Coronary artery (tissue), 2 donors: ENCODE measurements around the gene SLC38A7.
"Not testable (repeated sequence)": the region's sequence is repeated elsewhere in the genome, so short reads cannot be mapped to it uniquely, and the experiment has no call there.

Experiments used
- DNase-seq: peaks from one replicate; pipeline ENCODE4 v3.0.0-alpha.2; 2017; ENCODE audit warnings: low spot score
- H3K27ac ChIP-seq, 2 donors: fragments of 200-600 bp; sonication (generic); one replicate each; pipeline ENCODE4 v1.5.1; 2016 to 2019
- H3K4me3 ChIP-seq: fragments of 200-600 bp; sonication (generic); 2 replicates; pipeline ENCODE4 v1.5.1; 2016; ENCODE audit warnings: mild to moderate bottlenecking, moderate library complexity
- CTCF ChIP-seq: fragments of 200-600 bp; sonication (generic); IDR thresholded peaks from one replicate; pipeline ENCODE4 v1.5.1; 2019; ENCODE audit warnings: antibody characterized with exemption

SLC38A7 gene

GRCh38 chr16:58699151-58699550 is 14.6 kb upstream of the SLC38A7 start:
- Histone ChIP-seq H3K27ac (no peak overlapping the region), H3K4me3 (no peak overlapping the region)
- DNase-seq = no peak
- no peak for TF ChIP-seq CTCF

- TF ChIP-seq CTCF = no peak
Measured at GRCh38 chr16:58695368-58695767, 10.8 kb upstream of the SLC38A7 start.

GRCh38 chr16:58692450-58692849 is 7.9 kb upstream of the SLC38A7 start:
- H3K27ac ChIP-seq = no peak overlapping the region
- no peak for DNase-seq
- TF ChIP-seq CTCF = no peak
- H3K4me3 ChIP-seq = no peak overlapping the region

More at GRCh38 chr16:58695368-58695767, 10.8 kb upstream of the SLC38A7 start:
- Histone ChIP-seq H3K4me3 (no peak overlapping the region), H3K27ac (no peak overlapping the region)
- no peak for DNase-seq

GRCh38 chr16:58686985-58687706 is 2.6 kb upstream of the SLC38A7 start:
- H3K4me3 ChIP-seq, H3K27ac ChIP-seq, DNase-seq: not testable (repeated sequence)

- peak overlapping the region in 1 of 2 donors; percentile 74 for H3K27ac ChIP-seq
- no peak for TF ChIP-seq CTCF
- no peak for DNase-seq
- H3K4me3 ChIP-seq = peak overlapping the region; percentile 86
Measured at GRCh38 chr16:58685084-58685449, 497 bp upstream of the SLC38A7 start.

- Histone ChIP-seq H3K4me3 (peak overlapping the region; percentile 86), H3K27ac (peak overlapping the region; percentile 59 to 74)
- no peak for DNase-seq
- no peak for TF ChIP-seq CTCF
Measured at GRCh38 chr16:58684001-58684353, 593 bp downstream of the SLC38A7 start.

- TF ChIP-seq CTCF = no peak
- Histone ChIP-seq H3K27ac (no peak overlapping the region), H3K4me3 (no peak overlapping the region)
- DNase-seq = no peak
Measured at GRCh38 chr16:58679763-58680162, 4.8 kb downstream of the SLC38A7 start.

- no peak overlapping the region for H3K4me3 ChIP-seq
- no peak overlapping the region for H3K27ac ChIP-seq
- TF ChIP-seq CTCF = peak; percentile 20
- no peak for DNase-seq
Measured at GRCh38 chr16:58678716-58679115, 5.9 kb downstream of the SLC38A7 start.
